DMS53 treated with DMSO at 0.1 percent for 48 hours (cell line): ENCODE data around the gene PRKCA.

Experiments
- DNase-seq: peaks from one replicate; lab custom pipeline; 2025; ENCODE audit not compliant: unreplicated experiment; lab: John Stamatoyannopoulos, UW

The PRKCA gene

GRCh38 chr17:66817750-66818149, 515.3 kb downstream of the PRKCA start:
- no peak for DNase-seq

GRCh38 chr17:66819466-66819865, 517.1 kb downstream of the PRKCA start:
- no peak for DNase-seq

GRCh38 chr17:66822009-66822408, 519.6 kb downstream of the PRKCA start:
- no peak for DNase-seq

GRCh38 chr17:66826856-66827255, 524.4 kb downstream of the PRKCA start:
- DNase-seq = no peak

- no peak for DNase-seq
These were observed 527.0 kb downstream of the PRKCA start for GRCh38 chr17:66829386-66829864.

- DNase-seq = no peak
These were observed 527.5 kb downstream of the PRKCA start for GRCh38 chr17:66829883-66830282.

GRCh38 chr17:66830451-66830850, 528.0 kb downstream of the PRKCA start:
- DNase-seq = no peak

- DNase-seq = no peak
These were observed 529.2 kb downstream of the PRKCA start for GRCh38 chr17:66831383-66832210.

- no peak for DNase-seq
These were observed 530.8 kb downstream of the PRKCA start for GRCh38 chr17:66833201-66833600.

GRCh38 chr17:66834426-66834918, 532.1 kb downstream of the PRKCA start:
- DNase-seq = no peak

GRCh38 chr17:66834919-66835454, 532.6 kb downstream of the PRKCA start, which contains the start of gene CACNG5:
Gene CACNG5 (plus strand): TSS chr17:66835117. CDS start chr17:66877333, 42,216 bp downstream.
- no peak for DNase-seq

GRCh38 chr17:66835476-66835875, 533.1 kb downstream of the PRKCA start:
- DNase-seq = no peak

- no peak for DNase-seq
These were observed 533.9 kb downstream of the PRKCA start for GRCh38 chr17:66836063-66837005.

GRCh38 chr17:66837226-66837625, 534.8 kb downstream of the PRKCA start:
- DNase-seq = no peak

- no peak for DNase-seq
These were observed 535.7 kb downstream of the PRKCA start for GRCh38 chr17:66837885-66838665.

GRCh38 chr17:66839616-66840015, 537.2 kb downstream of the PRKCA start:
- DNase-seq = no peak

- DNase-seq = no peak
These were observed 537.6 kb downstream of the PRKCA start for GRCh38 chr17:66840061-66840460.

GRCh38 chr17:66841328-66841727, 538.9 kb downstream of the PRKCA start:
- DNase-seq = no peak

GRCh38 chr17:66841744-66842143, 539.3 kb downstream of the PRKCA start:
- DNase-seq = no peak

- no peak for DNase-seq
These were observed 540.1 kb downstream of the PRKCA start for GRCh38 chr17:66842505-66842904.
